GM23338 (cell line): ENCODE data around the gene CTXN3. TPM values are rescaled to one million over a fixed set of nuclear protein-coding genes. Genes with fewer than 3 reads are reported as not detected.

Source experiments
- ATAC-seq: fragments of 200-7000 bp; cut with Tn5 transposase; 3 replicates; pipeline ENCODE4 v1.9.1; 2020
- DNase-seq: peaks from one replicate; pipeline ENCODE4 v3.0.0-alpha.2; 2015; ENCODE audit warnings: low spot score
- H2AFZ ChIP-seq: fragments of 200-600 bp; sonication (generic); 2 replicates; pipeline ENCODE4 v1.8.0; 2016; ENCODE audit warnings: antibody characterized with exemption, mild to moderate bottlenecking, moderate library complexity
- H3F3A ChIP-seq: fragments of 200-600 bp; sonication (generic); replicated peaks from 2 replicates; pipeline ENCODE4 v1.8.0; 2017; ENCODE audit warnings: antibody characterized with exemption, mixed run types, low read depth
- H3K27ac ChIP-seq: fragments of 200-600 bp; sonication (generic); 2 replicates; pipeline ENCODE4 v1.6.1; 2016; ENCODE audit warnings: low read depth
- H3K27me3 ChIP-seq: fragments of 200-600 bp; sonication (generic); 2 replicates; pipeline ENCODE4 v1.8.0; 2016; ENCODE audit warnings: mild to moderate bottlenecking, mixed run types, moderate library complexity; ENCODE audit not compliant: insufficient read depth
- H3K36me3 ChIP-seq: fragments of 200-600 bp; sonication (generic); 2 replicates; pipeline ENCODE4 v1.8.0; 2016; ENCODE audit warnings: mild to moderate bottlenecking; ENCODE audit not compliant: insufficient read depth
- H3K4me1 ChIP-seq: fragments of 200-600 bp; sonication (generic); 2 replicates; pipeline ENCODE4 v1.8.0; 2016; ENCODE audit warnings: mild to moderate bottlenecking, moderate library complexity; ENCODE audit not compliant: insufficient read depth
- H3K4me2 ChIP-seq: fragments of 200-600 bp; sonication (generic); 2 replicates; pipeline ENCODE4 v1.7.1; 2017; ENCODE audit warnings: mixed run types
- H3K4me3 ChIP-seq: fragments of 200-600 bp; sonication (generic); 2 replicates; pipeline ENCODE4 v1.6.1; 2016; ENCODE audit warnings: mixed run types
- H3K79me2 ChIP-seq: fragments of 200-600 bp; sonication (generic); replicated peaks from 2 replicates; pipeline ENCODE4 v1.8.0; 2017; ENCODE audit warnings: mild to moderate bottlenecking; ENCODE audit not compliant: insufficient read depth
- H3K9me2 ChIP-seq: fragments of 200-600 bp; sonication (generic); 2 replicates; pipeline ENCODE4 v1.8.0; 2017; ENCODE audit not compliant: insufficient read depth
- H4K20me1 ChIP-seq: fragments of 200-600 bp; sonication (generic); replicated peaks from 2 replicates; pipeline ENCODE4 v1.8.0; 2017; ENCODE audit warnings: mild to moderate bottlenecking; ENCODE audit not compliant: insufficient read depth
- H3K27ac Mint-ChIP-seq: 2 replicates; pipeline ENCODE4 v1.8.0; 2020; ENCODE audit warnings: inconsistent platforms, mild to moderate bottlenecking, moderate library complexity, mixed read lengths
- H3K27me3 Mint-ChIP-seq: 3 replicates; pipeline ENCODE4 v1.8.0; 2022; ENCODE audit warnings: low read depth, mild to moderate bottlenecking, moderate library complexity, mixed read lengths, inconsistent platforms; ENCODE audit not compliant: insufficient read depth, poor library complexity
- H3K36me3 Mint-ChIP-seq: 3 replicates; pipeline ENCODE4 v1.8.0; 2021; ENCODE audit warnings: low read depth, mild to moderate bottlenecking, inconsistent platforms, moderate library complexity, mixed read lengths
- H3K4me1 Mint-ChIP-seq: 3 replicates; pipeline ENCODE4 v1.8.0; 2020; ENCODE audit warnings: mild to moderate bottlenecking, inconsistent platforms, mixed read lengths
- H3K4me3 Mint-ChIP-seq: 3 replicates; pipeline ENCODE4 v1.8.0; 2021; ENCODE audit warnings: moderate library complexity, mild to moderate bottlenecking, inconsistent platforms, mixed read lengths
- H3K9me3 Mint-ChIP-seq: 3 replicates; pipeline ENCODE4 v1.8.0; 2020; ENCODE audit warnings: moderate library complexity, mild to moderate bottlenecking, inconsistent platforms, mixed read lengths
- CREB1 ChIP-seq: fragments of 250-450 bp; sonication (Bioruptor Pico); IDR thresholded peaks from 2 replicates; pipeline ENCODE4 v1.5.0; 2020; ENCODE audit warnings: low read depth, mild to moderate bottlenecking, moderate library complexity
- EZH2 ChIP-seq: fragments of 200-600 bp; sonication (generic); IDR thresholded peaks from one replicate; pipeline ENCODE4 v1.8.0; 2017; ENCODE audit warnings: antibody characterized with exemption, mild to moderate bottlenecking, low read depth; ENCODE audit not compliant: unreplicated experiment
- EZH2phosphoT487 ChIP-seq: fragments of 200-600 bp; sonication (generic); IDR thresholded peaks from one replicate; pipeline ENCODE4 v1.8.1; 2018; ENCODE audit warnings: antibody characterized with exemption; ENCODE audit not compliant: unreplicated experiment
- JUNB ChIP-seq: IDR thresholded peaks from one replicate; pipeline ENCODE4 v1.6.1; 2016; ENCODE audit warnings: antibody characterized with exemption; ENCODE audit not compliant: unreplicated experiment
- NANOG ChIP-seq: IDR thresholded peaks from 2 replicates; pipeline ENCODE4 v1.6.1; 2016; ENCODE audit warnings: antibody characterized with exemption, borderline replicate concordance
- POLR2AphosphoS5 ChIP-seq: IDR thresholded peaks from 2 replicates; pipeline ENCODE4 v1.6.1; 2016; ENCODE audit warnings: antibody characterized with exemption, low read depth
- STAT1 ChIP-seq: IDR thresholded peaks from one replicate; pipeline ENCODE4 v1.6.1; 2016; ENCODE audit warnings: antibody characterized with exemption; ENCODE audit not compliant: unreplicated experiment
- ZNF114 ChIP-seq: fragments of 250-450 bp; sonication (Bioruptor Pico); IDR thresholded peaks from 2 replicates; pipeline ENCODE4 v1.5.0; 2020; ENCODE audit warnings: mild to moderate bottlenecking, moderate library complexity
- ZNF331 ChIP-seq: fragments of 250-450 bp; sonication (Bioruptor Pico); IDR thresholded peaks from 2 replicates; pipeline ENCODE4 v1.5.0; 2020; ENCODE audit warnings: low read depth, mild to moderate bottlenecking, moderate library complexity
- polyA plus RNA-seq: library from polyadenylated mRNA; unstranded; fragments of >200 nt; fragmentation: Nextera tagmentation; extraction: Ambion mirVana; gene quantifications from 2 replicates; pipeline ENCODE4 v1.2.1, GENCODE V29; 2016
- total RNA-seq: library from RNA; depleted of rRNA; stranded (reverse); fragments of >200 nt; shearing (Covaris generic); gene quantifications from 2 replicates; pipeline ENCODE4 v1.2.3, GENCODE V29; 2014
- TF ChIP-seq, protein P1 (sequence below), 2 experiments: fragments of 200-600 bp in 1 of 2; sonication (generic) in 1 of 2; conservative IDR thresholded peaks; 2 replicates each; pipeline versions ENCODE4 v1.5.1 to v1.6.1; 2016 to 2017; ENCODE audit warnings: antibody characterized with exemption in 2 of 2, low read depth in 2 of 2, mild to moderate bottlenecking in 2 of 2, moderate library complexity in 1 of 2
- TF ChIP-seq, protein P2 (sequence below): IDR thresholded peaks from 2 replicates; pipeline ENCODE4 v1.6.1; 2016; ENCODE audit warnings: antibody characterized with exemption
- TF ChIP-seq, protein P3 (sequence below): IDR thresholded peaks from one replicate; pipeline ENCODE4 v1.6.1; 2018; ENCODE audit warnings: antibody characterized with exemption; ENCODE audit not compliant: unreplicated experiment
- TF ChIP-seq, protein P4 (sequence below): fragments of 250-450 bp; sonication (Bioruptor Pico); IDR thresholded peaks from 2 replicates; pipeline ENCODE4 v1.5.0; 2020; ENCODE audit warnings: mild to moderate bottlenecking, moderate library complexity

CTXN3 gene
- total and polyA plus RNA-seq, 2 experiments from 2014 or later = not detected

DNA sequence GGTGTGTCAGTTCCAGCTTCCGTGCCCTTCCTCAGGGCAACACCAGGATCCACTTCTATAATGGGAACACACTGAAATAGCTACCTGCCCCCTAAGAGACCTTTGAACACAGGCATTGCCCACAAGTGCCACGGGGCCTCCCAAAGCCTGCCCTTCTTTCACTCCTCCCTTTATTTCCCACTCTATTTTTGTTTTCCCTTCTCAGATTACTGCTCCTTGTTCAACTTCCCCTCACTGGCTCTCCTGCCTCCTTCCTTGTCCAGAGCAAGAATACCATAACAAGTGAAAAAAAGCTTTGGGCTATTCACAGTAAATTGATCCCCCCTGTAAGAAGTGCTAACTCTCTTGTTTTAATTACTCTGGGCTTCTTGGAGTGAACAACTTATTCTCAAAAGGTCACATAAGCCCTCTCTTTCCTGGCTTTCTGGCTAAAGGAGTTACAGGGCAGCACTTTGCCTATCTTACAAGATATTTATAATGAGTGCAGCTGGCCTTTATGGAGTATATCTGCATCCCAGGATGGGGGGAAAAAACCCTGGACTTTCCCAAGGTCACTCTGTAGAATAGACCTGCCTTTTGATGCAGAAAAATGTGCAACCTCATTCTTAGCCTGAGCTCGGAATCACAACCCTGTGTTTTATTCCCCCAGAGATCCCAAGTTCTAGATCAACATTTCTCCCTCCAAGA, 11.3 kb downstream of the CTXN3 start:
- Histone ChIP-seq H4K20me1 (no peaks in the 10 kb centered on the region), H3K27ac (no peak overlapping the region), H3K79me2 (no peaks in the 10 kb centered on the region), H3K36me3 (no peaks in the 10 kb centered on the region), H3F3A (no peaks in the 10 kb centered on the region), H3K4me3 (no peak overlapping the region), H3K9me2 (no peaks in the 10 kb centered on the region), H3K4me2 (peak overlapping the region; percentile 58; the same call in 1 of the 2 replicates), H3K4me1 (peaks cover 7% of the 10 kb centered on the region; the same call in 1 of the 2 replicates), H2AFZ (peak overlapping the region; percentile 83), H3K27me3 (no peaks in the 10 kb centered on the region)
- Mint-ChIP-seq H3K27ac (peak overlapping the region; percentile 42; the same call in 1 of the 2 replicates), H3K36me3 (no peaks in the 10 kb centered on the region), H3K4me3 (no peak overlapping the region), H3K27me3 (no peaks in the 10 kb centered on the region), H3K9me3 (no peaks in the 10 kb centered on the region), H3K4me1 (peaks cover 17% of the 10 kb centered on the region)
- DNase-seq (peak; percentile 13), ATAC-seq (peak; percentile 66; the same call in 2 of the 3 replicates)
- TF ChIP-seq, protein P1, sequence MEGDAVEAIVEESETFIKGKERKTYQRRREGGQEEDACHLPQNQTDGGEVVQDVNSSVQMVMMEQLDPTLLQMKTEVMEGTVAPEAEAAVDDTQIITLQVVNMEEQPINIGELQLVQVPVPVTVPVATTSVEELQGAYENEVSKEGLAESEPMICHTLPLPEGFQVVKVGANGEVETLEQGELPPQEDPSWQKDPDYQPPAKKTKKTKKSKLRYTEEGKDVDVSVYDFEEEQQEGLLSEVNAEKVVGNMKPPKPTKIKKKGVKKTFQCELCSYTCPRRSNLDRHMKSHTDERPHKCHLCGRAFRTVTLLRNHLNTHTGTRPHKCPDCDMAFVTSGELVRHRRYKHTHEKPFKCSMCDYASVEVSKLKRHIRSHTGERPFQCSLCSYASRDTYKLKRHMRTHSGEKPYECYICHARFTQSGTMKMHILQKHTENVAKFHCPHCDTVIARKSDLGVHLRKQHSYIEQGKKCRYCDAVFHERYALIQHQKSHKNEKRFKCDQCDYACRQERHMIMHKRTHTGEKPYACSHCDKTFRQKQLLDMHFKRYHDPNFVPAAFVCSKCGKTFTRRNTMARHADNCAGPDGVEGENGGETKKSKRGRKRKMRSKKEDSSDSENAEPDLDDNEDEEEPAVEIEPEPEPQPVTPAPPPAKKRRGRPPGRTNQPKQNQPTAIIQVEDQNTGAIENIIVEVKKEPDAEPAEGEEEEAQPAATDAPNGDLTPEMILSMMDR (conservative IDR thresholded peaks at IDR 0.05; ENCODE audit: low read depth in 2 of 2) = no peak
- TF ChIP-seq, protein P2, sequence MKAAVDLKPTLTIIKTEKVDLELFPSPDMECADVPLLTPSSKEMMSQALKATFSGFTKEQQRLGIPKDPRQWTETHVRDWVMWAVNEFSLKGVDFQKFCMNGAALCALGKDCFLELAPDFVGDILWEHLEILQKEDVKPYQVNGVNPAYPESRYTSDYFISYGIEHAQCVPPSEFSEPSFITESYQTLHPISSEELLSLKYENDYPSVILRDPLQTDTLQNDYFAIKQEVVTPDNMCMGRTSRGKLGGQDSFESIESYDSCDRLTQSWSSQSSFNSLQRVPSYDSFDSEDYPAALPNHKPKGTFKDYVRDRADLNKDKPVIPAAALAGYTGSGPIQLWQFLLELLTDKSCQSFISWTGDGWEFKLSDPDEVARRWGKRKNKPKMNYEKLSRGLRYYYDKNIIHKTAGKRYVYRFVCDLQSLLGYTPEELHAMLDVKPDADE = no peak
- TF ChIP-seq JUNB (no peak), POLR2AphosphoS5 (no peak), CREB1 (CRISPR knock-in tag) (no peak), EZH2 (no peak), STAT1 (no peak), NANOG (no peak), ZNF331 (no peak), ZNF114 (CRISPR knock-in tag) (no peak), EZH2phosphoT487 (no peak)
- TF ChIP-seq, protein P3, sequence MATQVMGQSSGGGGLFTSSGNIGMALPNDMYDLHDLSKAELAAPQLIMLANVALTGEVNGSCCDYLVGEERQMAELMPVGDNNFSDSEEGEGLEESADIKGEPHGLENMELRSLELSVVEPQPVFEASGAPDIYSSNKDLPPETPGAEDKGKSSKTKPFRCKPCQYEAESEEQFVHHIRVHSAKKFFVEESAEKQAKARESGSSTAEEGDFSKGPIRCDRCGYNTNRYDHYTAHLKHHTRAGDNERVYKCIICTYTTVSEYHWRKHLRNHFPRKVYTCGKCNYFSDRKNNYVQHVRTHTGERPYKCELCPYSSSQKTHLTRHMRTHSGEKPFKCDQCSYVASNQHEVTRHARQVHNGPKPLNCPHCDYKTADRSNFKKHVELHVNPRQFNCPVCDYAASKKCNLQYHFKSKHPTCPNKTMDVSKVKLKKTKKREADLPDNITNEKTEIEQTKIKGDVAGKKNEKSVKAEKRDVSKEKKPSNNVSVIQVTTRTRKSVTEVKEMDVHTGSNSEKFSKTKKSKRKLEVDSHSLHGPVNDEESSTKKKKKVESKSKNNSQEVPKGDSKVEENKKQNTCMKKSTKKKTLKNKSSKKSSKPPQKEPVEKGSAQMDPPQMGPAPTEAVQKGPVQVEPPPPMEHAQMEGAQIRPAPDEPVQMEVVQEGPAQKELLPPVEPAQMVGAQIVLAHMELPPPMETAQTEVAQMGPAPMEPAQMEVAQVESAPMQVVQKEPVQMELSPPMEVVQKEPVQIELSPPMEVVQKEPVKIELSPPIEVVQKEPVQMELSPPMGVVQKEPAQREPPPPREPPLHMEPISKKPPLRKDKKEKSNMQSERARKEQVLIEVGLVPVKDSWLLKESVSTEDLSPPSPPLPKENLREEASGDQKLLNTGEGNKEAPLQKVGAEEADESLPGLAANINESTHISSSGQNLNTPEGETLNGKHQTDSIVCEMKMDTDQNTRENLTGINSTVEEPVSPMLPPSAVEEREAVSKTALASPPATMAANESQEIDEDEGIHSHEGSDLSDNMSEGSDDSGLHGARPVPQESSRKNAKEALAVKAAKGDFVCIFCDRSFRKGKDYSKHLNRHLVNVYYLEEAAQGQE = no peak
- TF ChIP-seq, protein P4, sequence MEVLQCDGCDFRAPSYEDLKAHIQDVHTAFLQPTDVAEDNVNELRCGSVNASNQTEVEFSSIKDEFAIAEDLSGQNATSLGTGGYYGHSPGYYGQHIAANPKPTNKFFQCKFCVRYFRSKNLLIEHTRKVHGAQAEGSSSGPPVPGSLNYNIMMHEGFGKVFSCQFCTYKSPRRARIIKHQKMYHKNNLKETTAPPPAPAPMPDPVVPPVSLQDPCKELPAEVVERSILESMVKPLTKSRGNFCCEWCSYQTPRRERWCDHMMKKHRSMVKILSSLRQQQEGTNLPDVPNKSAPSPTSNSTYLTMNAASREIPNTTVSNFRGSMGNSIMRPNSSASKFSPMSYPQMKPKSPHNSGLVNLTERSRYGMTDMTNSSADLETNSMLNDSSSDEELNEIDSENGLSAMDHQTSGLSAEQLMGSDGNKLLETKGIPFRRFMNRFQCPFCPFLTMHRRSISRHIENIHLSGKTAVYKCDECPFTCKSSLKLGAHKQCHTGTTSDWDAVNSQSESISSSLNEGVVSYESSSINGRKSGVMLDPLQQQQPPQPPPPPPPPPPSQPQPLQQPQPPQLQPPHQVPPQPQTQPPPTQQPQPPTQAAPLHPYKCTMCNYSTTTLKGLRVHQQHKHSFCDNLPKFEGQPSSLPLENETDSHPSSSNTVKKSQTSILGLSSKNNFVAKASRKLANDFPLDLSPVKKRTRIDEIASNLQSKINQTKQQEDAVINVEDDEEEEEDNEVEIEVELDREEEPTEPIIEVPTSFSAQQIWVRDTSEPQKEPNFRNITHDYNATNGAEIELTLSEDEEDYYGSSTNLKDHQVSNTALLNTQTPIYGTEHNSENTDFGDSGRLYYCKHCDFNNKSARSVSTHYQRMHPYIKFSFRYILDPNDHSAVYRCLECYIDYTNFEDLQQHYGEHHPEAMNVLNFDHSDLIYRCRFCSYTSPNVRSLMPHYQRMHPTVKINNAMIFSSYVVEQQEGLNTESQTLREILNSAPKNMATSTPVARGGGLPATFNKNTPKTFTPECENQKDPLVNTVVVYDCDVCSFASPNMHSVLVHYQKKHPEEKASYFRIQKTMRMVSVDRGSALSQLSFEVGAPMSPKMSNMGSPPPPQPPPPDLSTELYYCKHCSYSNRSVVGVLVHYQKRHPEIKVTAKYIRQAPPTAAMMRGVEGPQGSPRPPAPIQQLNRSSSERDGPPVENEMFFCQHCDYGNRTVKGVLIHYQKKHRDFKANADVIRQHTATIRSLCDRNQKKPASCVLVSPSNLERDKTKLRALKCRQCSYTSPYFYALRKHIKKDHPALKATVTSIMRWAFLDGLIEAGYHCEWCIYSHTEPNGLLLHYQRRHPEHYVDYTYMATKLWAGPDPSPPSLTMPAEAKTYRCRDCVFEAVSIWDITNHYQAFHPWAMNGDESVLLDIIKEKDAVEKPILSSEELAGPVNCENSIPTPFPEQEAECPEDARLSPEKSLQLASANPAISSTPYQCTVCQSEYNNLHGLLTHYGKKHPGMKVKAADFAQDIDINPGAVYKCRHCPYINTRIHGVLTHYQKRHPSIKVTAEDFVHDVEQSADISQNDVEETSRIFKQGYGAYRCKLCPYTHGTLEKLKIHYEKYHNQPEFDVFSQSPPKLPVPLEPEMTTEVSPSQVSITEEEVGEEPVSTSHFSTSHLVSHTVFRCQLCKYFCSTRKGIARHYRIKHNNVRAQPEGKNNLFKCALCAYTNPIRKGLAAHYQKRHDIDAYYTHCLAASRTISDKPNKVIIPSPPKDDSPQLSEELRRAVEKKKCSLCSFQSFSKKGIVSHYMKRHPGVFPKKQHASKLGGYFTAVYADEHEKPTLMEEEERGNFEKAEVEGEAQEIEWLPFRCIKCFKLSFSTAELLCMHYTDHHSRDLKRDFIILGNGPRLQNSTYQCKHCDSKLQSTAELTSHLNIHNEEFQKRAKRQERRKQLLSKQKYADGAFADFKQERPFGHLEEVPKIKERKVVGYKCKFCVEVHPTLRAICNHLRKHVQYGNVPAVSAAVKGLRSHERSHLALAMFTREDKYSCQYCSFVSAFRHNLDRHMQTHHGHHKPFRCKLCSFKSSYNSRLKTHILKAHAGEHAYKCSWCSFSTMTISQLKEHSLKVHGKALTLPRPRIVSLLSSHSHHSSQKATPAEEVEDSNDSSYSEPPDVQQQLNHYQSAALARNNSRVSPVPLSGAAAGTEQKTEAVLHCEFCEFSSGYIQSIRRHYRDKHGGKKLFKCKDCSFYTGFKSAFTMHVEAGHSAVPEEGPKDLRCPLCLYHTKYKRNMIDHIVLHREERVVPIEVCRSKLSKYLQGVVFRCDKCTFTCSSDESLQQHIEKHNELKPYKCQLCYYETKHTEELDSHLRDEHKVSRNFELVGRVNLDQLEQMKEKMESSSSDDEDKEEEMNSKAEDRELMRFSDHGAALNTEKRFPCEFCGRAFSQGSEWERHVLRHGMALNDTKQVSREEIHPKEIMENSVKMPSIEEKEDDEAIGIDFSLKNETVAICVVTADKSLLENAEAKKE = no peak
